Measurements from ENCODE around the gene OPCML. TPM values are rescaled to one million over a fixed set of nuclear protein-coding genes. Genes with fewer than 3 reads are reported as not detected.

Gene OPCML
- total RNA-seq, 1 donor from 2014 or later: 1.7 TPM

GRCh38 chr11:133038850-133039249 lies 493.5 kb downstream of the OPCML start:
- TF ChIP-seq, protein P1, sequence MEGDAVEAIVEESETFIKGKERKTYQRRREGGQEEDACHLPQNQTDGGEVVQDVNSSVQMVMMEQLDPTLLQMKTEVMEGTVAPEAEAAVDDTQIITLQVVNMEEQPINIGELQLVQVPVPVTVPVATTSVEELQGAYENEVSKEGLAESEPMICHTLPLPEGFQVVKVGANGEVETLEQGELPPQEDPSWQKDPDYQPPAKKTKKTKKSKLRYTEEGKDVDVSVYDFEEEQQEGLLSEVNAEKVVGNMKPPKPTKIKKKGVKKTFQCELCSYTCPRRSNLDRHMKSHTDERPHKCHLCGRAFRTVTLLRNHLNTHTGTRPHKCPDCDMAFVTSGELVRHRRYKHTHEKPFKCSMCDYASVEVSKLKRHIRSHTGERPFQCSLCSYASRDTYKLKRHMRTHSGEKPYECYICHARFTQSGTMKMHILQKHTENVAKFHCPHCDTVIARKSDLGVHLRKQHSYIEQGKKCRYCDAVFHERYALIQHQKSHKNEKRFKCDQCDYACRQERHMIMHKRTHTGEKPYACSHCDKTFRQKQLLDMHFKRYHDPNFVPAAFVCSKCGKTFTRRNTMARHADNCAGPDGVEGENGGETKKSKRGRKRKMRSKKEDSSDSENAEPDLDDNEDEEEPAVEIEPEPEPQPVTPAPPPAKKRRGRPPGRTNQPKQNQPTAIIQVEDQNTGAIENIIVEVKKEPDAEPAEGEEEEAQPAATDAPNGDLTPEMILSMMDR (IDR thresholded peaks at IDR 0.05; ENCODE audit: unreplicated experiment): no peak
- H3K4me3 Mint-ChIP-seq (ENCODE audit: low read depth): no peak overlapping the region
- H3K27me3 Mint-ChIP-seq: peaks cover 97% of the 10 kb centered on the region
- H3K36me3 Mint-ChIP-seq (ENCODE audit: insufficient read depth): no peaks in the 10 kb centered on the region
- peaks cover 7% of the 10 kb centered on the region for H3K4me1 Mint-ChIP-seq (ENCODE audit: low read depth)
- no peak for DNase-seq (ENCODE audit: low spot score, unreplicated experiment)
- H3K27ac Mint-ChIP-seq: no peak overlapping the region
- no peaks in the 10 kb centered on the region for H3K9me3 Mint-ChIP-seq (ENCODE audit: low read depth)

GRCh38 chr11:133034929-133035328 lies 497.4 kb downstream of the OPCML start:
- H3K27ac Mint-ChIP-seq: no peak overlapping the region
- no peaks in the 10 kb centered on the region for H3K9me3 Mint-ChIP-seq (ENCODE audit: low read depth)
- no peak for DNase-seq (ENCODE audit: low spot score, unreplicated experiment)
- H3K4me3 Mint-ChIP-seq (ENCODE audit: low read depth): no peak overlapping the region
- TF ChIP-seq, protein P1 (IDR thresholded peaks at IDR 0.05; ENCODE audit: unreplicated experiment): no peak
- H3K36me3 Mint-ChIP-seq (ENCODE audit: insufficient read depth): no peaks in the 10 kb centered on the region
- H3K4me1 Mint-ChIP-seq (ENCODE audit: low read depth): no peaks in the 10 kb centered on the region
- H3K27me3 Mint-ChIP-seq: peaks cover 92% of the 10 kb centered on the region

DNA sequence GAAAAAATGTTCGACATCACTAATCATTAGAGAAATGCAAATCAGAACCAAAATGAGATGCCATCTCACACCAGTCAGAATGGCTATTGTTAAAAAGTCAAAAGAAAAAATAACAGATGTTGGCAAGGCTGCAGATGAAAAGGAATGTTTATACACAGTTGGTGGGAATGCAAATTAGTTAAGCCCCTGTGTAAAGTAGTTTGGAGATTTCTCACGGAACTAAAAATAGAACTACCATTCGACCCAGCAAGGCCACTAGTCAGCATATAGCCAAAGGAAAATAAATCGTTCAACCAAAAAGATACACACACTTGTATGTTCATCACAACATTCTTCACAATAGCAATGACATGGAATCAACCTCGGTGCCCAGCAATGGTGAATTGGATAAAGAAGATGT lies 503.2 kb downstream of the OPCML start:
- Mint-ChIP-seq H3K9me3 (ENCODE audit: low read depth) (no peaks in the 10 kb centered on the region), H3K27me3 (peaks cover 67% of the 10 kb centered on the region), H3K27ac (no peak overlapping the region), H3K4me1 (ENCODE audit: low read depth) (no peaks in the 10 kb centered on the region), H3K4me3 (ENCODE audit: low read depth) (no peak overlapping the region), H3K36me3 (ENCODE audit: insufficient read depth) (no peaks in the 10 kb centered on the region)
- TF ChIP-seq, protein P1 (IDR thresholded peaks at IDR 0.05; ENCODE audit: unreplicated experiment): no peak
- no peak for DNase-seq (ENCODE audit: low spot score, unreplicated experiment)

- peaks cover 67% of the 10 kb centered on the region for H3K27me3 Mint-ChIP-seq
- TF ChIP-seq, protein P1 (IDR thresholded peaks at IDR 0.05; ENCODE audit: unreplicated experiment): no peak
- H3K9me3 Mint-ChIP-seq (ENCODE audit: low read depth): no peaks in the 10 kb centered on the region
- H3K4me1 Mint-ChIP-seq (ENCODE audit: low read depth): no peaks in the 10 kb centered on the region
- DNase-seq (ENCODE audit: low spot score, unreplicated experiment): no peak
- H3K36me3 Mint-ChIP-seq (ENCODE audit: insufficient read depth): no peaks in the 10 kb centered on the region
- no peak overlapping the region for H3K27ac Mint-ChIP-seq
- no peak overlapping the region for H3K4me3 Mint-ChIP-seq (ENCODE audit: low read depth)
Measured at GRCh38 chr11:133026952-133027351, 505.3 kb downstream of the OPCML start.

DNA sequence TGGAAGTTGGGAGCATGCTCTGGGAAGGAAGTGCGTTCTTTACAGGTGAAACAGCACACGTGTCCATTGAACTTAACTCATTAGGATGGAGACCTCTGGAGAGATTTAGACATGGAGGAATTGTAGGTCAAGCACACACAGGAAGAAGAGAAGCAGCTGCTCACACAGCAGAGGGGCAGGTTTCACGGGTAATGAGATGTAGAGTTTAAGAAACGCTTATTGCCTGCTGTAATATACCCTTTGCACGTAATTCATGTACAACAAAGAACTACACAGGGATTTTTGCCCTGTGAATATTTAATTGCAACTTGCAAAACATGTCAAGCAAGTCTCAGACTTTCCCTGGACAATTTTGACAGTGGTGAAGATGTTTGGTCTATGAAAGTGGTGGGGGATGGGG lies 508.0 kb downstream of the OPCML start:
- peaks cover 1% of the 10 kb centered on the region for H3K4me1 Mint-ChIP-seq (ENCODE audit: low read depth)
- DNase-seq (ENCODE audit: low spot score, unreplicated experiment): no peak
- peaks cover 73% of the 10 kb centered on the region for H3K27me3 Mint-ChIP-seq
- TF ChIP-seq, protein P1 (IDR thresholded peaks at IDR 0.05; ENCODE audit: unreplicated experiment): no peak
- no peaks in the 10 kb centered on the region for H3K36me3 Mint-ChIP-seq (ENCODE audit: insufficient read depth)
- H3K9me3 Mint-ChIP-seq (ENCODE audit: low read depth): no peaks in the 10 kb centered on the region
- H3K4me3 Mint-ChIP-seq (ENCODE audit: low read depth): no peak overlapping the region
- H3K27ac Mint-ChIP-seq: no peak overlapping the region
